ENCODE results near the gene HCFC1.

Gene HCFC1

DNA sequence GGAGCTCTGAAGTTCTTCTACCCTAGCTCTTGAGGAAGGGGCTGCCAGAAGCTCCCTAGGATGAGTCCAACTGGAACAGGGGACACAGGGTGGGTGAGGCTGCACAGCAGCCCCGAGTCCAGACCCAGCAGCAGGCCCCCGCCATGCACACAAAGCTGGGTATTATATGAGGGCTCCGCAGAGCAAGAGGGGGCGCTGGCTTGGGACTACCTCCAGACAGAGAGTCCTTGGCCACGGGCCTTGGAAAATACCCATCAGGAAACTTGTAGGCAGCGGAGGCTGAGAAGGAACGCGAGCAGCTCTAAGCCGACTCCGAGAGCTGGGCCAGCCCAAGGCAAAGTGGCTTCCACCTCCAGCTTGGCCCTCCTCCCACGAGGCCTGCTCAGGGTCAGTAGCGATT is 8.1 kb downstream of the HCFC1 start:
- no peak overlapping the region for H3K4me3 ChIP-seq (ENCODE audit: low read depth in 1 of 2, low read length in 1 of 2)
- peaks cover 31 to 32% of the 10 kb centered on the region in 2 experiments for H3K4me1 ChIP-seq (ENCODE audit: control insufficient read depth in 1 of 2, insufficient read depth in 1 of 2, low read depth in 1 of 2, low read length in 1 of 2)
- TF ChIP-seq, protein P1, sequence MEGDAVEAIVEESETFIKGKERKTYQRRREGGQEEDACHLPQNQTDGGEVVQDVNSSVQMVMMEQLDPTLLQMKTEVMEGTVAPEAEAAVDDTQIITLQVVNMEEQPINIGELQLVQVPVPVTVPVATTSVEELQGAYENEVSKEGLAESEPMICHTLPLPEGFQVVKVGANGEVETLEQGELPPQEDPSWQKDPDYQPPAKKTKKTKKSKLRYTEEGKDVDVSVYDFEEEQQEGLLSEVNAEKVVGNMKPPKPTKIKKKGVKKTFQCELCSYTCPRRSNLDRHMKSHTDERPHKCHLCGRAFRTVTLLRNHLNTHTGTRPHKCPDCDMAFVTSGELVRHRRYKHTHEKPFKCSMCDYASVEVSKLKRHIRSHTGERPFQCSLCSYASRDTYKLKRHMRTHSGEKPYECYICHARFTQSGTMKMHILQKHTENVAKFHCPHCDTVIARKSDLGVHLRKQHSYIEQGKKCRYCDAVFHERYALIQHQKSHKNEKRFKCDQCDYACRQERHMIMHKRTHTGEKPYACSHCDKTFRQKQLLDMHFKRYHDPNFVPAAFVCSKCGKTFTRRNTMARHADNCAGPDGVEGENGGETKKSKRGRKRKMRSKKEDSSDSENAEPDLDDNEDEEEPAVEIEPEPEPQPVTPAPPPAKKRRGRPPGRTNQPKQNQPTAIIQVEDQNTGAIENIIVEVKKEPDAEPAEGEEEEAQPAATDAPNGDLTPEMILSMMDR (IDR thresholded peaks at IDR 0.05), result no peak
- H3K9me3 ChIP-seq, result no peaks in the 10 kb centered on the region
- no peak overlapping the region for H3K27ac ChIP-seq
- no peaks in the 10 kb centered on the region for H3K27me3 ChIP-seq
- H3K36me3 ChIP-seq, result peaks cover 25% of the 10 kb centered on the region

DNA sequence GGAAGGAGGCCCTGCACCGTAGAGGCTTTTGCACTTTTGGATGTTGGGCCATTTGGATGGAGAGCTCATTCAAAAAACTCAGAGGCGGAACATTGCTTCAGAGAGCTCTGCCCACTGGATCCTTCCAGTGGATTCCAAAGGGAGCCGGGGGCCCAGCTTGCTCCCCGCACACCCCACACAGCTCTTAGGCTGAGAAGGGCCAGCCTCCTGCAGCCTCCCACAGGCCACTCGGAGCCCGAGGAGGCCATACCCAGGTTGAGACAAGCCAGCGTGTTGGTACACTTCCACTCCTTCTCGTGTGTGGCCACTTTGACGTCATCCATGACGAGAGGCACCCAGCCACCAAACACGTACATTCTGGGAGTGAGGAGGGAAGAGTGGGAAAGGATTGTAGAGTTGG is 10.3 kb downstream of the HCFC1 start:
- no peak overlapping the region for H3K4me3 ChIP-seq (ENCODE audit: low read depth in 1 of 2, low read length in 1 of 2)
- no peaks in the 10 kb centered on the region for H3K9me3 ChIP-seq
- H3K27ac ChIP-seq, result no peak overlapping the region
- H3K4me1 ChIP-seq (ENCODE audit: control insufficient read depth in 1 of 2, insufficient read depth in 1 of 2, low read depth in 1 of 2, low read length in 1 of 2), result peaks cover 8 to 9% of the 10 kb centered on the region in 2 experiments
- no peaks in the 10 kb centered on the region for H3K27me3 ChIP-seq
- H3K36me3 ChIP-seq, result peaks cover 47% of the 10 kb centered on the region
- TF ChIP-seq, protein P1 (IDR thresholded peaks at IDR 0.05), result no peak

DNA sequence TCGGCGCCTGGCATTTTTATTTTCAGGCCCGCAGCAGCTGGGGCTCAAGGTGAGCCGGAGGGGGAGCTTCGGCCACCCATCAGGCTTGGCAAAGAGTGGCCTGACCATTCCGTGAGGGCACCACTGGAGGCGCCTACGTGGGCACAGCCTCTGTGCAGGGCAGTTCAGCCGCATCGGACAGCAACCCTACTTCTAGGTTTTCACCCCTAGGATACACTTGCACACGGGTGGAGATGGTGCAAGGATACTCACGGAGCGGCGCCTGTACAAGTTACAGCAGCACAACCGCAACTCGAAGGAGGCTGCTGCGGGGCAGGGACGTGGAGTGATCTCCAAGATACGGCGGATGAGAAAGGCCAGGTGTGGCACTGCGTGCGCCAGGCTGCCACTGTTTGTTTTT is 10.8 kb downstream of the HCFC1 start:
- no peaks in the 10 kb centered on the region for H3K27me3 ChIP-seq
- H3K4me1 ChIP-seq (ENCODE audit: control insufficient read depth in 1 of 2, insufficient read depth in 1 of 2, low read depth in 1 of 2, low read length in 1 of 2), result peaks cover 3 to 4% of the 10 kb centered on the region in 2 experiments
- H3K36me3 ChIP-seq, result peaks cover 53% of the 10 kb centered on the region
- H3K27ac ChIP-seq, result no peak overlapping the region
- no peak overlapping the region for H3K4me3 ChIP-seq (ENCODE audit: low read depth in 1 of 2, low read length in 1 of 2)
- TF ChIP-seq, protein P1 (IDR thresholded peaks at IDR 0.05), result no peak
- H3K9me3 ChIP-seq, result no peaks in the 10 kb centered on the region

DNA sequence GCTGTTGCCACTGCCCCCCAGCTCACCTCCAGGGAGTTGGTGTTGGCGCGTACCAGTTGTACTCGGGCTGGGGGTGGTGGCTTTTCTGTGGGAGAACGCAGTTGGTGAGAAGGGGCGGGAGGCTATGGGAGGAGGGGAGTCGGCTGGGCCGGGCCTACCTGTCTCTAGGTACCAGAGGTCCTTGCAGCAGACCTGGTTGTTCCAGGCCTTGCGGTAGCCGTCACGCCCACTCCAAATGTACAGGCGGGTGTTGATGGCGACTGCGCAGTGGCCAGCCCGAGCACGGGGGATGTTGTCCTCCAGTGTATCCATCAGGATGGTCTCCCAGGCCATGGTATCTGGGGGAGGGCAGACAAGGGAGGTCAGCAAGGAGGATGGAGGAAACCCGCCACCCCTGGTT is 11.5 kb downstream of the HCFC1 start:
- Histone ChIP-seq H3K27ac (no peak overlapping the region), H3K4me1 (ENCODE audit: control insufficient read depth in 1 of 2, insufficient read depth in 1 of 2, low read depth in 1 of 2, low read length in 1 of 2) (no peaks in the 10 kb centered on the region), H3K4me3 (ENCODE audit: low read depth in 1 of 2, low read length in 1 of 2) (no peak overlapping the region), H3K36me3 (peaks cover 58% of the 10 kb centered on the region), H3K27me3 (no peaks in the 10 kb centered on the region), H3K9me3 (no peaks in the 10 kb centered on the region)
- TF ChIP-seq, protein P1 (IDR thresholded peaks at IDR 0.05), result no peak

DNA sequence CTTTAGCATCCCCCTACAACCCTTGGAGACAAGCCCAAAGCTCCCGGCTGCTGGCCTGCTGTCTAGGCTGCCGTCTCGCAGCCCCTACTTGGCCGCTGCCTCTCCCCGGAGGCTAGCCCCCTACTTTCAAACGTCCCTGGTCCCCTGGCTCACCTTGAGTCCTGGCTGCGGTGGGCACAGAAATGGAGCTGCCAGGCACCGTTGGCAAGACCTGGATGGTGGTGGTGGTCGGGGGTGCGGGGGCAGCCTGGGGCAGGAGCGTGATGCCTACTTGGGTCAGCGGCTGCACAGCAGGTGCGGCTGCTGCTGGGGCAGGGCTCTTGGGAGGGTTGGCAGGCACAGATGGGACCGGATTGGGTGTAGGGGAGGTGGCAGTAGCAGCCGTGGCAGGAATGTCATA is 12.0 kb downstream of the HCFC1 start:
- TF ChIP-seq, protein P1 (IDR thresholded peaks at IDR 0.05), result no peak
- Histone ChIP-seq H3K36me3 (peaks cover 62% of the 10 kb centered on the region), H3K4me3 (ENCODE audit: low read depth in 1 of 2, low read length in 1 of 2) (no peak overlapping the region), H3K9me3 (no peaks in the 10 kb centered on the region), H3K27ac (no peak overlapping the region), H3K4me1 (ENCODE audit: control insufficient read depth in 1 of 2, insufficient read depth in 1 of 2, low read depth in 1 of 2, low read length in 1 of 2) (no peaks in the 10 kb centered on the region), H3K27me3 (no peaks in the 10 kb centered on the region)

DNA sequence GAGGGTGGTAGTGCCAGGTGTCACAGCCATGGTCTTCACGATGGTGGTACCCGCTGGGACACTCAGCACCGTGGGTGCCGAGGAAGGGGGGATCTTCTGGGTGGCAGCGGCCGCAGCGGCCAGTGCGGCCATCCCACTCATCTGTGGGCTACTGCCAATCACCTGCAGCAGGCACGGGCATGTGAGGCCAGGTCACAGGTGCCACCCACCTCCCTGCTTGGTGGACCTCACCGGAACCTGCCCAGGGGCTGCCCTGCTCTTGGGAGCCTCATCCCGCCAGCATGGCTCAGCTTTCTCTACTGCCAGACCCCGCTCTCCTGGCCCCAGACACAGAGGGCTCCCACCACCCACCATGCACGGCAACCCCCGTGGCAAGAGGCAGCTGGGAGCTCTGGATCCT is 13.0 kb downstream of the HCFC1 start:
- TF ChIP-seq, protein P1 (IDR thresholded peaks at IDR 0.05), result no peak
- no peaks in the 10 kb centered on the region for H3K27me3 ChIP-seq
- H3K36me3 ChIP-seq, result peaks cover 67% of the 10 kb centered on the region
- no peaks in the 10 kb centered on the region for H3K9me3 ChIP-seq
- no peaks in the 10 kb centered on the region for H3K4me1 ChIP-seq (ENCODE audit: control insufficient read depth in 1 of 2, insufficient read depth in 1 of 2, low read depth in 1 of 2, low read length in 1 of 2)
- H3K4me3 ChIP-seq (ENCODE audit: low read depth in 1 of 2, low read length in 1 of 2), result no peak overlapping the region
- no peak overlapping the region for H3K27ac ChIP-seq
